Activated T-cell treated with anti-CD3 and anti-CD28 coated beads, Interleukin-2, amount 50 U/mL, for 1 hour (primary cell): ENCODE measurements around the gene SYT9.
"Not testable (repeated sequence)": the region's sequence is repeated elsewhere in the genome, so short reads cannot be mapped to it uniquely, and the experiment has no call there.

ENCODE experiments used
- DNase-seq: peaks from one replicate; pipeline ENCODE4 v3.0.0-alpha.2; 2020

The SYT9 gene

GRCh38 chr11:7511401-7511800 is 259.7 kb downstream of the SYT9 start:
- no peak for DNase-seq

GRCh38 chr11:7512525-7513233 is 261.0 kb downstream of the SYT9 start:
- no peak for DNase-seq

GRCh38 chr11:7513234-7514098 is 261.8 kb downstream of the SYT9 start, which contains the start of gene PPFIBP2:
TSS of gene PPFIBP2 (plus strand) at chr11:7513999. CDS start at chr11:7549476, 35,477 bp downstream.
- peak; percentile 90 for DNase-seq

GRCh38 chr11:7514099-7514591 is 262.4 kb downstream of the SYT9 start:
- DNase-seq: peak; percentile 43

GRCh38 chr11:7515447-7515886 is 263.8 kb downstream of the SYT9 start:
- DNase-seq: no peak

GRCh38 chr11:7516475-7516874 is 264.8 kb downstream of the SYT9 start:
- no peak for DNase-seq

GRCh38 chr11:7517743-7518142 is 266.0 kb downstream of the SYT9 start:
- not testable (repeated sequence) for DNase-seq
